SU-DHL-6 (cell line): ENCODE measurements around the gene MFSD2A.

Source experiments
- H2AFZ ChIP-seq: fragments of 200-600 bp; sonication (generic); 2 replicates; pipeline ENCODE4 v1.6.1; 2014; ENCODE audit warnings: low read depth, mild to moderate bottlenecking, moderate library complexity, mixed read lengths, antibody characterized with exemption, low read length; ENCODE audit not compliant: severe bottlenecking
- H3F3A ChIP-seq: fragments of 200-600 bp; shearing (Covaris generic); 2 replicates; pipeline ENCODE4 v1.6.0; 2016; ENCODE audit warnings: antibody characterized with exemption, mild to moderate bottlenecking; ENCODE audit not compliant: insufficient read depth
- H3K27ac ChIP-seq: fragments of 200-600 bp; sonication (generic); 2 replicates; pipeline ENCODE4 v1.5.1; 2016; ENCODE audit warnings: low read depth, mild to moderate bottlenecking, low read length, moderate library complexity, mixed read lengths
- H3K27me3 ChIP-seq: fragments of 200-600 bp; sonication (generic), shearing (Covaris generic); 2 replicates; pipeline ENCODE4 v1.6.0; 2014; ENCODE audit warnings: mild to moderate bottlenecking, low read length
- H3K36me3 ChIP-seq: fragments of 200-600 bp; sonication (generic); 2 replicates; pipeline ENCODE4 v1.6.1; 2014; ENCODE audit warnings: mild to moderate bottlenecking, low read length, mixed read lengths
- H3K4me2 ChIP-seq: fragments of 300-600, 200-600 bp; shearing (Covaris generic), sonication (generic); 2 replicates; pipeline ENCODE4 v1.6.0; 2014; ENCODE audit warnings: low read length, low read depth, mild to moderate bottlenecking; ENCODE audit not compliant: poor library complexity, severe bottlenecking
- H3K4me3 ChIP-seq: fragments of 200-600 bp; sonication (generic); 2 replicates; pipeline ENCODE4 v1.5.1; 2014; ENCODE audit warnings: antibody characterized with exemption, low read length, mild to moderate bottlenecking, mixed read lengths; ENCODE audit not compliant: insufficient read depth, poor library complexity, severe bottlenecking
- H3K79me2 ChIP-seq: fragments of 200-600 bp; sonication (generic); 2 replicates; pipeline ENCODE4 v1.6.1; 2014; ENCODE audit warnings: mild to moderate bottlenecking, low read length, moderate library complexity; ENCODE audit not compliant: insufficient read depth
- H3K9ac ChIP-seq: fragments of 200-600 bp; sonication (generic); 2 replicates; pipeline ENCODE4 v1.7.0; 2014; ENCODE audit warnings: mild to moderate bottlenecking, low read length
- H3K9me2 ChIP-seq: fragments of 200-600 bp; sonication (generic); replicated peaks from 2 replicates; pipeline ENCODE4 v1.6.1; 2014; ENCODE audit warnings: low read length; ENCODE audit not compliant: insufficient read depth
- H3K9me3 ChIP-seq: fragments of 200-600 bp; sonication (generic); 2 replicates; pipeline ENCODE4 v1.6.1; 2014; ENCODE audit warnings: low read length, mixed read lengths; ENCODE audit not compliant: insufficient read depth
- H4K20me1 ChIP-seq: fragments of 200-600 bp; sonication (generic); 2 replicates; pipeline ENCODE4 v1.6.1; 2014; ENCODE audit warnings: low read depth, mild to moderate bottlenecking, antibody characterized with exemption, low read length, moderate library complexity, mixed read lengths
- CTCF ChIP-seq: fragments of 200-600 bp; sonication (generic); IDR thresholded peaks from one replicate; pipeline ENCODE4 v1.5.1; 2017; ENCODE audit warnings: antibody characterized with exemption, mild to moderate bottlenecking, low read length, moderate library complexity; ENCODE audit not compliant: insufficient read depth, poor library complexity, severe bottlenecking
- EZH2phosphoT487 ChIP-seq: fragments of 200-600 bp; sonication (generic), shearing (Covaris generic); conservative IDR thresholded peaks from 2 replicates; pipeline ENCODE4 v1.6.1; 2018; ENCODE audit warnings: mild to moderate bottlenecking, antibody characterized with exemption, low read length, moderate library complexity, mixed read lengths

Gene MFSD2A

GRCh38 chr1:40014253-40014706 is 59.3 kb downstream of the MFSD2A start:
- Histone ChIP-seq H3K27ac (no peak overlapping the region), H3K36me3 (no peaks in the 10 kb centered on the region), H3F3A (0 out of 2 replicates have a peak, but pooled peaks cover 4% of the 10 kb centered on the region), H4K20me1 (no peaks in the 10 kb centered on the region), H3K79me2 (no peaks in the 10 kb centered on the region), H3K9me3 (no peaks in the 10 kb centered on the region), H3K9me2 (no peaks in the 10 kb centered on the region), H3K4me2 (no peak overlapping the region), H3K27me3 (no peaks in the 10 kb centered on the region), H2AFZ (no peak overlapping the region), H3K9ac (no peak overlapping the region), H3K4me3 (no peak overlapping the region)
- TF ChIP-seq CTCF = no peak
- no peak for TF ChIP-seq EZH2phosphoT487

- Histone ChIP-seq H3K27ac (no peak overlapping the region), H4K20me1 (no peaks in the 10 kb centered on the region), H3K27me3 (no peaks in the 10 kb centered on the region), H3K9ac (no peak overlapping the region), H3K4me3 (no peak overlapping the region), H3K79me2 (no peaks in the 10 kb centered on the region), H2AFZ (no peak overlapping the region), H3K36me3 (no peaks in the 10 kb centered on the region), H3K9me2 (no peaks in the 10 kb centered on the region), H3K9me3 (no peaks in the 10 kb centered on the region), H3K4me2 (no peak overlapping the region), H3F3A (0 out of 2 replicates have a peak, but pooled peaks cover 4% of the 10 kb centered on the region)
- TF ChIP-seq EZH2phosphoT487 = no peak
- TF ChIP-seq CTCF = no peak
Observed at GRCh38 chr1:40014812-40015594, 60.1 kb downstream of the MFSD2A start.

- H3K4me3 ChIP-seq = no peak overlapping the region
- 0 out of 2 replicates have a peak, but pooled peaks cover 4% of the 10 kb centered on the region for H3F3A ChIP-seq
- TF ChIP-seq CTCF = no peak
- TF ChIP-seq EZH2phosphoT487 = no peak
- H3K9ac ChIP-seq = no peak overlapping the region
- no peaks in the 10 kb centered on the region for H3K36me3 ChIP-seq
- no peaks in the 10 kb centered on the region for H3K79me2 ChIP-seq
- H2AFZ ChIP-seq = no peak overlapping the region
- no peaks in the 10 kb centered on the region for H3K9me2 ChIP-seq
- no peak overlapping the region for H3K4me2 ChIP-seq
- H4K20me1 ChIP-seq = no peaks in the 10 kb centered on the region
- H3K27ac ChIP-seq = no peak overlapping the region
- no peaks in the 10 kb centered on the region for H3K9me3 ChIP-seq
- no peaks in the 10 kb centered on the region for H3K27me3 ChIP-seq
Observed at GRCh38 chr1:40017951-40018575, 63.1 kb downstream of the MFSD2A start.
